Lower leg skin (tissue), 3 donors: ENCODE data around the gene SELE.

Experiments
- POLR2A ChIP-seq, 2 donors: fragments of 450-650 bp; IDR thresholded peaks; one replicate each; pipeline ENCODE4 v1.6.1; 2016 to 2017; ENCODE audit warnings: antibody characterized with exemption in 2 of 2, mild to moderate bottlenecking in 1 of 2, moderate library complexity in 1 of 2
- TF ChIP-seq, protein P1 (sequence below), 3 donors: fragments of 450-650 bp; IDR thresholded peaks; one replicate each; pipeline ENCODE4 v1.5.1; 2016; ENCODE audit warnings: antibody characterized with exemption in 3 of 3, mild to moderate bottlenecking in 3 of 3, moderate library complexity in 2 of 3

DNA sequence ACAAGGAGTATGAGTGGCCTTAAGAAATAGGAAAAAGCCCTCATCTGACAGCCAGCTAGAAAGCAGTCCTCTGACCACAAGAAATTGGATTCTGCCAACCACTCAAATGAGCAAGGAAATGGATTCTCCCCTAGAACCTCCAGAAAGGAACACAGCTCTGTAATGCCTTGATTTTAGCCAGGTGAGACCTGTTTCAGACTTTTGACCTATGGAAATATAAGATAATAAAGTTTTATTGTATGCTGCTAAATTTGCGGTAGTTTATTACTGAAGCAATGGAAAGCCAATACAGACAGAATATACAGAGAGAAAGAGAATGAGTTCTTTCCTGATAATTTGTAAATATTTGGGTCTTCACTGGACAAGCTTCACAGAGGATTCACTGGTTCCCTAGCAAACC is 28.8 kb upstream of the SELE start:
- TF ChIP-seq, protein P1, sequence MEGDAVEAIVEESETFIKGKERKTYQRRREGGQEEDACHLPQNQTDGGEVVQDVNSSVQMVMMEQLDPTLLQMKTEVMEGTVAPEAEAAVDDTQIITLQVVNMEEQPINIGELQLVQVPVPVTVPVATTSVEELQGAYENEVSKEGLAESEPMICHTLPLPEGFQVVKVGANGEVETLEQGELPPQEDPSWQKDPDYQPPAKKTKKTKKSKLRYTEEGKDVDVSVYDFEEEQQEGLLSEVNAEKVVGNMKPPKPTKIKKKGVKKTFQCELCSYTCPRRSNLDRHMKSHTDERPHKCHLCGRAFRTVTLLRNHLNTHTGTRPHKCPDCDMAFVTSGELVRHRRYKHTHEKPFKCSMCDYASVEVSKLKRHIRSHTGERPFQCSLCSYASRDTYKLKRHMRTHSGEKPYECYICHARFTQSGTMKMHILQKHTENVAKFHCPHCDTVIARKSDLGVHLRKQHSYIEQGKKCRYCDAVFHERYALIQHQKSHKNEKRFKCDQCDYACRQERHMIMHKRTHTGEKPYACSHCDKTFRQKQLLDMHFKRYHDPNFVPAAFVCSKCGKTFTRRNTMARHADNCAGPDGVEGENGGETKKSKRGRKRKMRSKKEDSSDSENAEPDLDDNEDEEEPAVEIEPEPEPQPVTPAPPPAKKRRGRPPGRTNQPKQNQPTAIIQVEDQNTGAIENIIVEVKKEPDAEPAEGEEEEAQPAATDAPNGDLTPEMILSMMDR (IDR thresholded peaks at IDR 0.05): no peak
- TF ChIP-seq POLR2A (IDR thresholded peaks at IDR 0.05): no peak
